ENCODE data around the gene PRMT7.

PRMT7 gene

DNA sequence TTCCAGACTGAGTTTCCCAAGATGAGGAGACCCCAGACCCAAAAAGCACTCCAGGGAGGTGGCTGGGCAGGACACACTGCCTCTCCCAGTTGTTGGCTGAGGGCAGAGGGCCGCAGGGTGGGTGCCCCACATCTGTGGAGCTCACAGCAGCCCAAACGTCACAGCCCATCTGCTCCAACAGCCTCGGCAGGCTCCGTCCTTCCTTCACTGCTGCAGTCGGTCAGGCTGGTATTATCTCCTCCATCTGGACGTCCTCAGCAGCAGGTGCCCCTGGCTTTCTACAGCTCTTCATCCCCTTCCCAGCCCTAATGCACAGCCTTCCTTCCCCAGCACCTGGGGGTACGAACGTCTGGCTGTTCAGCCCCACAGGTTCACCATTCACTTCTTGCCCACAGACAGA is 55.2 kb downstream of the PRMT7 start:
- no peak for DNase-seq

DNA sequence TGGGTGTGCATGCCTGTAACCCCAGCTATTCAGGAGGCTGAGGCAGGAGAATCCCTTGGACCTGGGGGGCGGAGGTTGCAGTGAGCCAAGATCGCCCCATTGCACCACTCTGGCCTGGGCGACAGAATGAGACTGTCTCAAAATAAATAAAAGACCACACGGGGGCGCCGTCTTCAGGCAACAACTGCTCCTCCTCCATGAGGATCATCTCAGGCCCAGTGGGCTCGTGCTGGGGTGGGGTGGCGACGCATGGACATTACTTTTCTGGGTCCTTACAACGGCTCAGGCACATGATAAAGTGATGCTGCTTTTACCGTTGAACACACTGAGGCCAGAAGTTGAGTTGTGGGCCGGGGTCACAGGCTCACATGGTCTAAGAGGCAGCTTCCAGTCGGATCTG is 56.2 kb downstream of the PRMT7 start:
- DNase-seq: no peak

DNA sequence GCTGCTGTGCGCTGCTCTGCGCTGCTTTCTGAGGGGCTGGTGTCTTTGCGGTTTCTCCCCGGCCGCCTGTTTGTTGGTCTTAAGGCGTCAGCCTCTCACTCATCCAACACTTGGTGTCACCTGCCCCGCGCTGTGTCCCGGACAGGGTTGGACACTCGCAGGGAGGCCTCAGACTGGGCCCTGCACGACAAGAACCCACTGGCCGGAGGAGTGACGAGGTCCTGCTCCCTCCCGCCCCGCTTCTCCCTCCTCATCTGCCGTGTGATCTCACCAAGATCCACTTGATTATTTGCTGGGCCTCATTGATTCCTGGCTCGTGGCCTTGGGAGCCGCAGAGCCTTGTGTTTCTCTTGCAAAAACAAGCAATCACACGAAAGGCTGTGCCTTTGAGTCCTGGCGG is 56.6 kb downstream of the PRMT7 start:
- DNase-seq: no peak

DNA sequence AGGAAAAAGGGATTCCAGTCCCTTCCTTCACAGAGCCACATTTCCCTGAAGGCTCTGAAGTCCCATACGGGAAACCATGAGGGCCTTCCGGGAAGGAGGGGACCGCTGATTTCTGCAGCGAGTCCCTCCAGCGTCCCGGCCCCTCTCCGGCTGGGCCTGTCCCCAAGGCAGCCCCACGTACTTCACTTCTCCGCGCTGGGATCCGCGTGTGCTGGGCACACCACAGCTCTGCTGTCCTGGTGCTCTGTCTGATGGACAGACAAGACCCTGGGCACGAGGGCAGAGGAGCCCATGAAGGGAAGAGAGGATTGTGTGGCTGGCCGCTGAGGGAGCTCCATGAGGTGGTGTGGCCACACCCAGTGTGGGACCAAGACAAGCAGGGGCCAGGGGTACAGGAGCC is 57.1 kb downstream of the PRMT7 start:
- DNase-seq: no peak

DNA sequence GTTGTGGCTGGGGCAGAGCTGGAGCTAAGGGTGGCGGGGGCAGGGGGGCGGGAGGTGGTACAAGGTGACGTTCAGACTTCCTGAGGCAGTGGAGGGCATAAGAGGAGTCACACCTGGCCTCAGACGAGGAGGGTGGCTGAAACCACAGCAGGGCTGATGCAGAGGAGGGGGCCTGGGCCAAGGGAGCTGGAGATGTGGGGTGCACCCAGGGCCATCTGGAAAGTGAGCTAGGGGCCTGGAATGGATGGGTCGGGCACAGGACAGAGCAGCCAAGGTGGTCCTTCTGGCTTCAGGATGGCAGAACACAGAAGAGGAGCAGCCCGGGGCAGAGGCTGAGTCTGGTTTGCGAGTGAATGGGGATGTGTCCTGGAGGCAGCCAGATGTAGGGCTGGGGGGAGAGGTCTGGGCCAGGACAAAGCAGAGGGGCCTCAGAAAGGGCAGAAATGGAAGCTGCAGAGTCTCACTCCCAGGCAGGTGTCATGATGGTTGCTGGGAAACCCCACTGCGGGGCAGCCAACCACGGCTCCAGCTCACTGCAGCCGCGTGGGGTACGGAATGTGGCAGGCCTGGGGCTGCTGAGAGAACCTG is 57.6 kb downstream of the PRMT7 start:
- no peak for DNase-seq

DNA sequence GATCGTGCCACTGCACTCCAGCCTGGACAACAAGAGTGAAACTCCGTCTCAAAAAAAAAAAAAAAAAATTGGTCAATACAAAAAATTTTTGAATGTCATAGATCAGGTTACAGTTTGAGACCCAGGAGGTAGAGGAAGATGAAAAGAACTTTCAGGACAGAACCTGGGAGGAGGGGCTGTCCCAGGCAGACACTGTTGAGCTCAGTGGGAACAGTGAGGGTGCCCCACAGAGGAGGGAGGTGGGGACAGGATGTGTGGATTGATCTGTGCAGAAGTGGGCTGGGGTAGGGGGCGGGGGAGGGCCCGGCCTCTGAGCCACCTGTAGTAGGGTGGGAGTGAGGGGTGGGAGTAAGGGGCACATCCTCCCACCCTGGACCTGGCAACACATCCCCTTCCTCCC is 58.3 kb downstream of the PRMT7 start:
- DNase-seq: no peak

DNA sequence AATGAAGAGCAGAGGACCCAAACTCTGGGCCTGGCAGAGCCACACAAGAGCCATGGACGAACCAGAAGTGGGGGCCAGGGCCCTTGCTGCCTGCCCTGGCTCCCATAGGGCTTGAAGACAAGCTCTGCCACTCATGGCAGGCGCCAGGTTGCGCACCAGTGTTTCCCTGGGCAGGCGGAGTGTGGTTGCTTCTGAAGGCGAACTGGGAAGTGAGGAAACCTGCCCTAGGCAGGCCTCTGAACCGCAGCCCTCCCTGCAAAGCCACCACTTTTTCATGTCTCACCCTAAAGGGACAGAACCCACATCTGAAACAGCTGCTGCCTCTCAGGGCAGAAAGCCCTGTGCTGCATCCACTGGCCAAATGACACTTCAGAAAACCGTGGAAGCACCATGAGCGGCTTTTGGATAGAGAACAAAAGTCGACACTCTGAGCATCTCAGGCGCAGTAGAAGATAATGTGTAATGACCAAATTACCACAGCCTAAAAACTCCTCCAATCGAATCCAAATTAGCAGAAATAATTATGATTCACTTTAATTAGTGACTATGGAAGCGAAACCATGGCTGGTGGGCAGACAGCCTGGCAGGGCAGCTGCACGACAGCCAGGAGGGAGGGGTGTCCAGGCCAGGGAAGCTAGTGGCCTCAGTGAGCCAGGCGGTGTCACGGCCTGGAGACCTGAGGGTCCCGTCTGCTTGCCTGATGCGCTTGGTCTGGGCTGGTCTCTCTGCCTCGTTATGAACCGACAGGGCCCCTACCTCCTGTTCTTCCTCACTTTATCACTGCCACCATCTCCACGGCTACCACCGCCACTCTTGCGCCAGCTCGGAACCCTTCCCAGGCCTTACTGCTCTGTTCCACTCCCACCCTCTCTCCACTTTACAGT is 59.1 kb downstream of the PRMT7 start:
- no peak for DNase-seq

DNA sequence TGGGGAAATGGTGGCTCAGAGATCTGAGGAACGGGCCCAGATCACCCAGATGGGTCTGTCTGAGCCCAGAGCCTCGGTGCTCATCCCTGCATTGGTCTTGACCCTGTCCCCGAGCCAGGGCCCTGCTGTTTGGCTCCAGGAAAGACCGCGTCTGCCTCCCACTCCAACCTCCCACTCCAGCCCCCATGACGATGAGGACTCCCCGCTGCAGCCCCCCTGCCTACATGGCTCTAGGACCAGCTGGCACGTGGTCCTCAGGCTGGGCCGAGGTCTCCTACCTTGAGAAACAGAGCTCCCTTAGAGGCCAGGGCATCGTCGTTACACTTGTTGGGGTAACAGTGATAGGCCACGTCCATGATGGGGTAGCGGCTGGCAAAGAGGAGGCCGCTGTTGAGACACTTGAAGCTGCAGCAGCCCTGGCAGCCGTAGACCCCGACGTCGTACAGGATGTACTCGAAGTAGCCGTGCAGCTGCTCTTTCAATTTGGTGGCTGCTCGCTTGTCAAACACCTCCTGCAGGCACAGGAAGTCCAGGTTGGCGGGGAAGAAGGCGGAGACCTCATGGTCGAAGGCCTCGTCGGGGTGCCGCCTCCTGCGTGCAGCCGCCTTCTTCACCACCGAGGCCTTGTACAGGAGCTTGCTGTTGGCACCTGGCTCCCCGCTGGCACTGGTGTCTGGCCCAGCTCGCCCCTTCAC is 59.9 kb downstream of the PRMT7 start:
- DNase-seq: no peak

DNA sequence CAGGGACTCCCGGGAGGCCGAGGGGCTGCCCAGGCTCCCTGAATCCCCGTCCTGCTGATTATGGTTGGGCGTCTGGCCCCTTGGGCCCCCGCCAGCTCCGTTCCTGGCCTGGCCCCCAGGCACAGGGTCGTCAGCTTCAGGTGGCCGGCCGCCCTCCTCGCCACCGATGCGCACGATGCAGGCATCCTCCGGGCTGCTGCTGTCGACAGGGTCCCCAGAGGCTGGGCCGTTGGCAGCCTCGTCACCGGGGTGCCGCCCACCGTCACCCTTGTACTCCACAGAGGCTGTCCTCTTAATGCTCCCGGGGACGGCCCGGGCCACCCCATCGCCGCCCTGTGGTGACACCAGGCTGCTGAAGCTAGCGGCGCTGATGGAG is 60.4 kb downstream of the PRMT7 start:
- DNase-seq: no peak

DNA sequence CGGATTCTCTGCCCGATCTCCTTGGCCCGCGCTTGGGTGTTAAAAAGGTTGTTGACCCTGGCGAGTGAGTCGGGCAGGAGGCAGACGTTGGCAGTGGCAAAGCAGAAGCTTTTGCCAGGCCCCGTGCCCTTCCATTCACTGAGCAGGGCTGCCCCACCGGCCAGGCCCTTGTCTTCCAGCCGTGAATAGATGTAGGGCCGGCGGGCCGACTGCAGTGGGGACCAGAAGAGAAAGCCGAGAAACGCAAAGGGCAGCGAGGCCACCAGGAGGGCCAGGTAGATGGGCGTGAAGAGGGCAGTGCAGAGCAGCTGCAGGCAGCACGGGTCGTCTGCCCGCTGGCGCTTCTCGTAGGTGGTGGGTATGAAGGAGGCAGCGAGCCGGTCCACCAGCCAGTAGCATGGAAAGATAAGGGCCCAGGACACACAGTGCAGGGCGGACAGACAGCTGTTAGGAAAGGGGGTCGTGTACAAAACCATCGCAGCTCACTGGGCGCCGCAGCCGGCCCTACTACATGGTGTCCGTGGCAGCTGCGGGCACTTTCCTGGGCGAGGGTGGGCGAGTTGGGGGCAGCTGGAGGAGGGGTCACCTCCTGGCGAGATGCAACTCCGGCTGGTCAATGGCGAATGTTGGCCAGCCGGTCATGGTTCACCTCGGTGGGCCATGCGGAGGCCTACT is 61.0 kb downstream of the PRMT7 start:
- DNase-seq: no peak

DNA sequence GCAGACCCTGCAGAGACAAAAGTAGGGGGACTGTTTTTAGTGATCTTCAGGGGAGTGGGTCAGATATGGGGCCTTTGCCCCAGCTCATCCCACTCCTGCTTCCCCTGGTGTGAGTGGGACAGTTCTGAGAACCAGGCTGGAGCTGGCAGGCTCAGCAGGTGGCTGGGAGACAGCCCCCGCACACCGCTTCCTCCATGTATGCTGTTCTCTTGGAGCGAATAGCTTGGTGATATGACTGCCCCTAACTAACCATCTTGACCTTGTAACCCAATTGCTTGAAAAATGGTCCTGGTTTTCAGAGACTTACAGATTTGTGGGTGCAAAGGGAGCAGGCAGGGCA is 61.5 kb downstream of the PRMT7 start:
- DNase-seq: no peak

DNA sequence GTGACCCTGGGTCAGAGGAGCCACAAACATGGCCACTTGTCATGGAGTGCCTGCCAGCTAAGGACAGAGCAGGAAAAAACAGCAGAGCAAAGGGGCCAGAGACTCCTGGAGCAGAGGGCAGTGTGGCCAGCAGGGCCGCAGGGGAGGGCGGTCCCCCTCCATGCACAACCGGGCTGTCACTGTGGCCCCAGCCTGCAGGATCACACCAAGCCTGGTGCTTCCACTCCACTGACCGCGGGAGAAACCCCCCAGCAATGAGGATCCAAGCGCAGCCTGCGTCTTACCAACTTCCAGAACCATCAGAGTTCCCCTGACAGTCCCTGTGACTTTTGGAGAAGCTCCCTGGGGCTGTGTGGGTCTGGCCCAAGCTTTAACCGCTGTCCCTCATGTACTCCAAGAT is 62.0 kb downstream of the PRMT7 start:
- no peak for DNase-seq

DNA sequence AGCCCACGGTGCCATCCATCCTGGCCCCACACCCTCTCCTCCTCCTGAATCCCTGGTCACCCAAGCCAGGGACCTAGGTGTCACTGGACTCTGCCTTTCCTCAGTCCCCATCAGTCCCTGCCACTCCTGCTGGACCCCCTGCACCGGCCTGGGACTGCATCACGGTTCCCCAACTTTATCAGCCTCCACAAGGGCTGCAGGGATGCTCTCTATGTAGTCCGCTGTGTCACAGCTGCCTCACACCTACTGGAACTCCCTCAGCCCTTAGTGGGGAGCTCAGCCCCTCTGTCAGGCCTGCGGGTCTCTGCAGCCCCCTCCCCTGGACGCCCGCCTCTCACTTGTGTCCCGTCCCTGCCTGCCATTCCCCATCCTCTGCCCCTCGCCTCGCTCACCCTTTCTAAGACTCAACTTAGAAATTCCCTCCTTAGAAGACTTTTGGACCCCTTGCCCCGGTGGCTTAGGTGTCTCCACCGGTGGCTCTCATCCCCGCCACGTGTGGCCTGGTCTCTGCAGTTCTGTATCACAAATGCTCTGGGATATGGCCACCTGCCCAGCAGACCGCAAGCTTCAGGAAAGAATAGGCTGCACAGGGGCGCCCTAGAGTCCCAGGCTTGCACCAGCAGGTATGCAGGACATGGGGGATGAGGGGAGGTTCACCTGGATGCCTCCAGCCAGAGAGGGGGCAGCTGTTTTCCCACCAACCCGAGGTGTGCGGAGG is 62.9 kb downstream of the PRMT7 start:
- no peak for DNase-seq

DNA sequence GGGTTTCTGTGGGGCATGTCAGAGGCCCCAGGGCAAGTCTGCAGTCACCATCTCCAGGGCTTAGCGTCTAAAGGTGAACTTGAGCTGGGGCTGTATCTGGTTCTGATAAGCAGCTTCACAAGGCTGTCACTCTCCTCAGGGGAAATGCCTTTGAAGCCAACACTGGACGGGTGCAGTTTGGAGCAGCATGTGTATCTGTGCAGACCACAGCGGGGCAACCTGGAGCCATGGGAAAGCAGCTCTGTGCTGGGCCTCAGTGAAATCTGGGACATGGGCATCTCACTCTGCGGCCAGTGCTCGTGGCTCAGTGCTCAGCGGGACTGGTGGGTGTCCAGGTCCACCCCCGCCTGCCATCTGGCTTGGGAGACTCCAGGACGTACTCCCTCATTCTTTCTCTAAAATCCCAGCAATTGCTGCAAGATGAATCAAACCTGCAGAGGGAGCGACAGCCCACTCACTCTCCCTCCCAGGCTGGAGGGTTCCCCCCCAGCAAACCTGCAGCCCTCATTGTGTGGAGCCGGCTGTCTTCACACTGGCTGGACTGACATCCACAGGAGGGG is 63.5 kb downstream of the PRMT7 start:
- no peak for DNase-seq

DNA sequence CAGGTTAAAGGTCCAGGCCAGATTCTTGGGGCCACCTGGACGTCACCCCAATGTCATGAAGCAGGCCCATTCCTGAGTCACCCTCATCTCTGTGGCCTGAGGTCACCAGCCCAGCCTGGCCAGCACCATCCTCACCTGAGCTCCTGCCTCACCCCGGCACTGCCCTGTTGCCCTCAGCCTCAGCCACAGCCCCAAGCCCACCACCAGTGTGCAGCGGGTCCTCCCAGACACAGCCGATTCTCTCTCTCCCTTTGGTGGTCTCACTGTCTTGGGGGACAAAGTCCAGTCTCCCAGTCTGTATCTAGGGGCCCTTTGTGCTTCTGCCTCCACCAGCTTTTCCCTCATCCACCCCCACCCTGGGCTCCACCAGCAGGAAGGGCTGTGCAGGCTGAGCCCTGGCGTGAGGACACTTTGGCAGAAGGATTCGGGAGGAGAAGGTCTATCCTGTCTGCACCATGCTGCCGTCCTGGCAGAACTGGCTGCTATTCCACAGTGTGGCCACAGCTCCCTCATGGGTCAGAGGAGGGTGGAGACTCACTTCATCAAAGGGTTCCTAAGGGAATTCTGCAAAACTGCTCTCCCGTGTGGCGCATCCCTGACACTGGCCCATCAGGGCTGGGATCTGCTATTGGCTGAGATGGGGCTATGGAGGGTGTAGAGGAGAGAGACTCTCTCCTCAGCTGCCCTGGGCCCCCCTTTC is 64.3 kb downstream of the PRMT7 start:
- DNase-seq: no peak

DNA sequence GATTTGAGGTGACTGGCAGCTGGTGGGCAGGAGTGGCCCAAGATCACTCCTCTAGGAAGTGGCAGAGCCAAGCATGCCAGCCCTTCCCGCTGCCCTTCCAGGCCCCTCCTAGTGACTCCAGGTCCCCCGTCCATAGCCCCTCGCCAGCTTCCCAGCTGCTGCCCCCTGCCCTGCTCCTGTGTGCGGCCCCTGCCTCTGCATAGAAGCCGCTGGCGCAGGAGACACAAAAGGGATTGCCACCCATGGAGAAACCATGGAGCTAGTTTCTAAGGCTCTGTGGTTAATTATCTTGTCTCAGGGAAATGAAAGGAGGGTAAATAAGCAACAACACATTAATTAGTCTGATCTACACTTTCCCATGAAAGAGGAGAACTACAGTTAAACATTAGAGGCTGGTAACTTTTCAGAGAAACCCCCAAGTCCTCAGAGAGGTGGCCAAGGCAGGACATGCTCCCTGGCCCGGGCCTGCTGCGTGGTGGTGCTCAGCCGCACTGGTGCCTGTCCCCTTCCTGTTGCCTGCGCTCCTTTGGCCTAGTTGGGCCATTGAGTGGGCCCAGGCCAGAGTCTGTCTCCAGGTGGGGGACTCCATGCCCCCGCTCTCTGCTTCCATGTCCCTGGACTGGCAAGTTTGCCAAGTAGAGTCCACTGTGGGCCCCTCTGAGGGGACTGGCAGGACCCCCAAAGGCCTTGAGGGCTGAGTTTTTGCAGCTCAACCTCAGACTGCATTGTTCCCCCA is 65.2 kb downstream of the PRMT7 start:
- no peak for DNase-seq

DNA sequence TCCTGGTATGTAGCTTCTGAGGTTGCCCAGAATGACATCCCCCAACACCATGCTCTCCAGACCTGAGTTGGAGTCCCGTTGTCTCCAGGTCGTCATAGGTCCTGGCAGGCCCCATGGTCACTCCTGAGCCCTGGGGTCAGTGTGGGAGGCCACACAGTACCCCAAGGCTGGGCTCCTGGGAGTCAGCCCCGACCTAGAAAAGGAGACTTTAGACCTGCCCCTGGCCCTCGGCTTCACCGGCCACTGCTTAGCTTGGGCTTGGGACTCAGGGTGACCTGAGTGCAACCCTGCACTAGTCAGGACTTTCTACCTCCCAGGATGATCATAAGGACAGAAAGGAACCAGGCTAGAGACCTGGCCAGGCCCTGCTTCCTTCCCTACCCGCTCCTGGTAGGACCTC is 65.8 kb downstream of the PRMT7 start:
- DNase-seq: no peak

DNA sequence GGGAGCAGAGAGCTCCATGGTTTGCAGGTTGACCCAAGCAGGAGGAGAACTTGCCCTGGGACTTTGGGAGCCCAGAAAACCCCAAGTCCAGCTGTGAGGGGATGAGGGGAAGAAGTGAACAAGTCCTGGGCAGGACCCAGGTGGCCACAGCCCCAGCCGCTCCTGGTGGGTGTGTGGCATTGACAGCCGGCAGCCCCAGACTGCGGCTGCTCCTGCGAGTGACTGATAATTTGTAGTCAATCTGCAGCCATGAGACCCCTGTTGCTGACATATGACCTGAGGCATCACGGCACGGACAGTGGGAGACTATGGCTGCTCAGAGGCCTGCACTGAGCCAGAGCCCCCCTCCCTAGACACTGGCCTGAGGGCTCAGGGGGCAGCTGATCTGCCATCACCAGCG is 66.4 kb downstream of the PRMT7 start:
- no peak for DNase-seq

DNA sequence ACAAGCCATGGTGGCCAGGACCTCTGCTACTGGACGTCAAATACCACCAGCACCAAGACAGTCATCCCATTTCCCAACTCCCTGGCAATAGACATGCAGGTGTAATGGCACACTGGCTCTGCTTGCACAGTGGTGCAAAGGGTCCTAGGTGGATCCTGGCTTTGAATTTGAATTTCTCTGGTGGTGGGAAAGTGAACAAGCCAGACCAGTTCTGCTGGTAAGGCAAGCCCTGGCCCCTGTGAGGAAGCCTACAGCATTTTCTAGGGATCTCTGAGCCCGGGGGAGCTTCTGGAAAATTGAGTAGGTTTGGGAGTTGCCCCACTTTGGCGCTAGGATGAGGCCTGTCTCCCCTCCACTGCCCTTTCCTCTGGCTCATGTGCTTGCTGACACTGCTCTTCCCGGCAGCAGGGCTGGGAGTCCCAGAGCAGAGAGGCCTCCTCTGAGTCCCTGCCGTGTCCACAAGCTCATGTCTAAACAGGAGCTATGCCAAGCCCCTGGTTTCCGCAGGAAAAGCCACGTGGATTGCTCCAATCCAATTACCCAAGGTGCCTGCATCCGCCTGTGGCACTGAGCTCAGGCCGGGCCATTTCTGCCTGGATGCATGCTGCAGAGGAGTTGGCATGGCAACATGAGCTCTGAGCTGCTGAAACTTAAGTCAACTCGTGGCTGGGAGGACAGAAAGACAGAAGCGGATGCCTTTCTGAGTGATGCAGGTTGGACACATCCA is 67.0 kb downstream of the PRMT7 start:
- DNase-seq: no peak

Measured in NK-92 treated with Interleukin-12 subunit alpha and Interleukin-12 subunit beta, amount 100 ng/mL, for 24 hours (cell line).